NB4 (cell line): ENCODE results near the gene IFI16.

ENCODE experiments used
- DNase-seq: peaks from one replicate; pipeline ENCODE4 v3.0.0; 2010; ENCODE audit warnings: low read depth
- H3K4me3 ChIP-seq: one replicate; pipeline ENCODE4 v1.5.1; 2011; ENCODE audit warnings: mild to moderate bottlenecking, low read depth, low read length, moderate library complexity
- MYC ChIP-seq: IDR thresholded peaks from 2 replicates; pipeline ENCODE4 v1.6.1; 2011; ENCODE audit warnings: low read depth, low read length
- POLR2A ChIP-seq: IDR thresholded peaks from 2 replicates; pipeline ENCODE4 v1.6.1; 2011; ENCODE audit warnings: mild to moderate bottlenecking; ENCODE audit not compliant: insufficient read length; ENCODE audit errors: extremely low read depth
- TF ChIP-seq, protein P1 (sequence below): IDR thresholded peaks from 2 replicates; pipeline ENCODE4 v1.6.1; 2011; ENCODE audit warnings: low read depth, low read length
- TF ChIP-seq, protein P2 (sequence below): IDR thresholded peaks from one replicate; pipeline ENCODE4 v1.5.1; 2012; ENCODE audit warnings: low read depth, low read length

Gene IFI16

DNA sequence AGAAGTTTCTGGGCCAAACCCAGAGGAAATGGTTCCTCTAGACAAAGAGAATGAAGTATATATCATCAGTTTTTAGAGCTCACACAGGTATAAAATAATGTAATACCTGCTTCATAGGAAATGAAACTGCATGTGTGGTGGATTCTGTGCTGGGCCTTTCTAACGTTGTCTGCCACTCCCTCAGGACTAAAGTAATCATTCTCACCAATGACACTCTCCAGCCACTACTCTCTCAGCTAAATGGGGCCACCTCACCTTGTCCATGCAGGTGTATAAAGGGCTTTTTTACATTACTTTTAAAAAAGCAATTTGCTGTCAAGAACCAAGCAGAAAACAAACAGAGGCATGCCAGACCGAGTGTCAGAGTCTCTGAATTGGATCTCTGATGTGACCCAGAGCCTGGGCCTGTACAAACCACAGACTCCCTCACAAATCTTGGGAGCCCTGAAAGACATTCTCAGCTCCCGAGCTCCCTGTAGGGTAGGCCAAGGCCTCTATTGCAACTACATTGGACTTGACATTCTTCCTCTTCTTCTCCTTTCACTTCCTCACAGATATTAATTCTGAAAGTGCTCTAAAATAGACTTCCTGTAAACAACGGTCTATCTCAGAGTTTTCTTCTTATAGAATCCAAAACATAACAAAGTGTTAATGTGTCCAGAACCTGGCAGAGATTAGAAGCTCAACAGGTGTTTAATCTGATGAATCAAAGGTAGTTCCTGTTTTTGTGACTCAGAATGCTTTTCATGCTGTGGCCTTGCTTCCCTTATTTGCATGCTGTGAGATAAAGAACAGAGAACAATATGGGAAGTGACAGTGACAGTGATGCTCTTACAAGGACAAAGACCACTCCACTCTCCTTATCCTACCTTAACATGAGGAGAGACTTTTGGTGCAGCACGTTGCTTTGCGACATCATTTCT is 58.3 kb downstream of the IFI16 start:
- H3K4me3 ChIP-seq, result no peak overlapping the region
- DNase-seq, result peak; percentile 75
- TF ChIP-seq, protein P1, sequence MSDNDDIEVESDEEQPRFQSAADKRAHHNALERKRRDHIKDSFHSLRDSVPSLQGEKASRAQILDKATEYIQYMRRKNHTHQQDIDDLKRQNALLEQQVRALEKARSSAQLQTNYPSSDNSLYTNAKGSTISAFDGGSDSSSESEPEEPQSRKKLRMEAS, result peak; percentile 27; the same call in 1 of the 2 replicates
- TF ChIP-seq MYC (no peak), POLR2A (no peak)
- TF ChIP-seq, protein P2, sequence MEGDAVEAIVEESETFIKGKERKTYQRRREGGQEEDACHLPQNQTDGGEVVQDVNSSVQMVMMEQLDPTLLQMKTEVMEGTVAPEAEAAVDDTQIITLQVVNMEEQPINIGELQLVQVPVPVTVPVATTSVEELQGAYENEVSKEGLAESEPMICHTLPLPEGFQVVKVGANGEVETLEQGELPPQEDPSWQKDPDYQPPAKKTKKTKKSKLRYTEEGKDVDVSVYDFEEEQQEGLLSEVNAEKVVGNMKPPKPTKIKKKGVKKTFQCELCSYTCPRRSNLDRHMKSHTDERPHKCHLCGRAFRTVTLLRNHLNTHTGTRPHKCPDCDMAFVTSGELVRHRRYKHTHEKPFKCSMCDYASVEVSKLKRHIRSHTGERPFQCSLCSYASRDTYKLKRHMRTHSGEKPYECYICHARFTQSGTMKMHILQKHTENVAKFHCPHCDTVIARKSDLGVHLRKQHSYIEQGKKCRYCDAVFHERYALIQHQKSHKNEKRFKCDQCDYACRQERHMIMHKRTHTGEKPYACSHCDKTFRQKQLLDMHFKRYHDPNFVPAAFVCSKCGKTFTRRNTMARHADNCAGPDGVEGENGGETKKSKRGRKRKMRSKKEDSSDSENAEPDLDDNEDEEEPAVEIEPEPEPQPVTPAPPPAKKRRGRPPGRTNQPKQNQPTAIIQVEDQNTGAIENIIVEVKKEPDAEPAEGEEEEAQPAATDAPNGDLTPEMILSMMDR, result no peak

DNA sequence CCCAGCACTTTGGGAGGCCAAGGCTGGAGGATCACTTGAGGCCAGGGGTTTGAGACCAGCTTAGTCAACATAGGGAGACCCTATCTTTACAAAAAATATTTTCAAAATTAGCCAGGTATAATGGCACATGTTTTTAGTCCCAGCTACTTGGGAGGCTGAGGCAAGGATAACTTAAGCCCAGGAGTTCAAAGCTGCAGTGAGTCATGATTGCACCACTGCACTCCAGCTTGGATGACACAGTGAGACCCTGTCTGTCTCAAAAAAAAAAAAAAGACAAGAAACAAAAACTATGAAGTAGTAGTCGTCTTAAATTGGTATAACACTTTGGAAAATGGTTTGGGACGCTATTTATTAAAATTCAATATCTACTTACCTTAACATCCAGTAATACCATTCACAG is 59.2 kb downstream of the IFI16 start:
- no peak overlapping the region for H3K4me3 ChIP-seq
- TF ChIP-seq, protein P2, result no peak
- no peak for TF ChIP-seq POLR2A
- TF ChIP-seq, protein P1, result no peak
- no peak for TF ChIP-seq MYC
- peak; percentile 64 for DNase-seq

DNA sequence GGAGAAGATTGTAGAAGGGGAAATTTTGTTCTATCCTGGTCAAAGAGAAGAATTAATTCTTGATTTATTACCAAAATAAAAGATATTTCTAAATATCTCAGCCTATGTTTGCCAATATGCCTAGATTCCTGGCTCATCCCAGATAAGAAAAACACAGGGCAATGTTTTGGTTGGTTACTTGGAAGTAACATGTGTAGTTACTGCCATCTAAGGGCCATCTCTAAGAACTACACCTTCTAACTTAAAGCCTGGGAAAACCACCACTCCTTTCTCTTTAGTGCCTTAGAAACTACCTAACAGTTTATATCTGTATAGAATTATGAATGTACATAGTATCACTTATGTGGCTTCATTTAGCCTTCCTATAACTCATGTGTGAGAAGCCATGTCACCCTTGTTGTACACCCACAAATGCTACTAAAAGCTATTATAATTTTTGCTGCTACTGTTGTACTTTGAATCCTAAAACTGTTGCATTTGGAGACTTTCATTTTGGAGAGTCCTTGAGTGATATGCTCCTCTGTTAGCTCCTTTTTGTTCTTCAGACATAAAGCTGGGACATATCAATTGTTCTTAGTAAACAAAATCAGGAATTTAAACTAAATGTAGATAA is 62.4 kb downstream of the IFI16 start:
- TF ChIP-seq, protein P2, result peak; percentile 50
- no peak for TF ChIP-seq MYC
- DNase-seq, result peak; percentile 72
- no peak overlapping the region for H3K4me3 ChIP-seq

DNA sequence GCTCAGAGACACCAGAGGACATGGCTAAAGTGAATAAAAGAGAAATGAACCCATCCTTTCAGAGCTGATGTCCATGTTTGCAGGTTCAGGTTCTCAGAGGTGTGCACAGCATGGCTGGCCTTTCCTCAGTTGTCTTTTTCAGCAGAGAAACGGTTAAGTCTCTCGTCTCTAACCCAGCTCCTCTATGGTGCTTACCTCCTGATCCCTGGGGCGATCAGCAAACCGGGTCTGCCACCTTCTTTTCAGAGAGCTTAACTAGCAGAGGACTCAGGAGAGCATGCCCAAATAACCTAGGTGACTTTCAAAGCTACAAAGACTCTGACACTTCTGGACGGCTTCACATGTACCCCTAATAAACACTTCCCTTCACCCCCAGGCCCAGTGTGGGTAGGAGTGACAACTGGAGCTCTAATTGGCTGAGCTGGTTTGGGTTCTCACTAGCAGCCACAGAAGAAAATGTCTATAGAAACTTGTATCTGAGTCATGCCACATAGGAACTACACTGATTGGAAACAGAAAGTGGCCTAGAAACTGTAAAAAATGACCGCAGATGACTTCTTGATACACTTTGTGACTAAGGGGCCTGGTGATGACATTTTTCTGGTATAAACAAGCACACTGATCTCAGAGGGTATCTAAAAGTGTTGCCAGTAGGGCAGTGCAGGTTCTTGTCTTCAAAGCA is 66.9 kb downstream of the IFI16 start, which contains the start of gene AIM2:
Gene AIM2 (minus strand): TSS at position 329 of the 682 bp plus-strand sequence. CDS start 3,267 bp downstream, outside the sequence.
- peak within 1 kb of the TSS; percentile 52 for H3K4me3 ChIP-seq
- no peak for TF ChIP-seq POLR2A
- TF ChIP-seq MYC, result peak; percentile 52
- TF ChIP-seq, protein P2, result no peak
- TF ChIP-seq, protein P1, result 0 out of 2 replicates have a peak, but pooled peaks have one; percentile 34
- peak; percentile 85 for DNase-seq

DNA sequence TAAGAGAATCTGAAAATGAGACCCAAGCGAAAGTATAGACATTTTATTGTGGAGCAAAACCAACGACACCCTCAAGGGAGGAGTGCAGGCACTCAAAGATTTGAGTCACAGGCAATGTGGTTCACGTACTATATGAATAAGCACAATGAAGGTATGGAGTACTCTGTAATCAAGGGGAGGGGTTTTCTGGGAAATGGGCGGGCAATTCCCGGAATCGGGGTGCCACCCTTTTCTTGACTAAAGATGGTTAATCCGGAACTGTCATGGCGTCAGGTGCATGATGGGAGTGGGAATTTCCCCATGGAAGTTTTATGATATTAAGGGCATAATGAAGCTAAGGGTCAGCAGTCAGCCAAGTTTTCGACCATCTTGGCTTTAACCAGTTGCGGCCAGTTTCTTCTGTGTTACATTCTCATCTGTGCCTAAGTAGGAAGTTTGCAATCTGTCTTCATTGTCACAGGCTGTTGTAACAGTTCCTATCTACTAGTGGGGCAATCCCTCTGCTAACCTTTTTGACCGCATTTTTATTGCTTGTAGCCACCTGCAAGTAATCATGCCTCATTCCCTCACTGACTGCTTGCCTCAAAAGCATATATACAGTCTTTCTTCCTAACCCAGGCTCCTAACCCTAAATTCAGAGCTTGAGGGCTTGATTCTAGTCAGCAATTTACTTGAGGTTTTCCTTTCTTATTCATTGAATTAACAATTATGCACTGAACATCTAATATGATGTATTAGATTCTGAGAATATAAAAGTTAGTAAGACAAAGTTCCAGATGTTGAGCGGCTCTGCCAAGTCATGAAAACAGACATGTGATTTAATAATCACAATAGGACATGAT is 67.6 kb downstream of the IFI16 start:
- peak overlapping the region; percentile 52 for H3K4me3 ChIP-seq
- TF ChIP-seq POLR2A (no peak), MYC (peak; percentile 53; the same call in 1 of the 2 replicates)
- TF ChIP-seq, protein P1, result no peak
- TF ChIP-seq, protein P2, result no peak
- peak; percentile 85 for DNase-seq
